ENCODE measurements around the gene VTI1A.

VTI1A gene

DNA sequence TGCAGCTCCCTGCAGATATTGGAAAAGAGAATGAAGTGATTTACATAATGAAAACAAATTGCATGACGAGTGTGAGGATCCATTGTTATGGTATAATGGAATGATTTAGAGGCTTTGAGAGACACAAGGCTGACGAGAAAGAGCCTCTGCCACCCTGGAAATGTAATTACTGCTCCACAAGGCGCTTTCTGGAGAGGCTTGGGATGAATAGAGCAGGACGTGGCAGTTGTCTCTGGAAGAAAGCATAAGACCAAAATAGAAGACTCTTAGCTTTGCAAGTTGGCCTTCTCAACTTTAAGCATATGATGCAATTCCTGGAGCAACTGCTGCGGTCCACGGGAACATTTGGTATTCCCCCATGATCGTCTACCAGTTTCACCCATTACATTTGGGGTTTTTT lies 321.1 kb downstream of the VTI1A start:
- no peak overlapping the region for H3K4me3 ChIP-seq (replicated peaks in 1 of 2; ENCODE audit: low read depth in 2 of 2, low read length in 2 of 2)
- no peak for DNase-seq (ENCODE audit: low read depth in 2 of 2)
- TF ChIP-seq, protein P1, sequence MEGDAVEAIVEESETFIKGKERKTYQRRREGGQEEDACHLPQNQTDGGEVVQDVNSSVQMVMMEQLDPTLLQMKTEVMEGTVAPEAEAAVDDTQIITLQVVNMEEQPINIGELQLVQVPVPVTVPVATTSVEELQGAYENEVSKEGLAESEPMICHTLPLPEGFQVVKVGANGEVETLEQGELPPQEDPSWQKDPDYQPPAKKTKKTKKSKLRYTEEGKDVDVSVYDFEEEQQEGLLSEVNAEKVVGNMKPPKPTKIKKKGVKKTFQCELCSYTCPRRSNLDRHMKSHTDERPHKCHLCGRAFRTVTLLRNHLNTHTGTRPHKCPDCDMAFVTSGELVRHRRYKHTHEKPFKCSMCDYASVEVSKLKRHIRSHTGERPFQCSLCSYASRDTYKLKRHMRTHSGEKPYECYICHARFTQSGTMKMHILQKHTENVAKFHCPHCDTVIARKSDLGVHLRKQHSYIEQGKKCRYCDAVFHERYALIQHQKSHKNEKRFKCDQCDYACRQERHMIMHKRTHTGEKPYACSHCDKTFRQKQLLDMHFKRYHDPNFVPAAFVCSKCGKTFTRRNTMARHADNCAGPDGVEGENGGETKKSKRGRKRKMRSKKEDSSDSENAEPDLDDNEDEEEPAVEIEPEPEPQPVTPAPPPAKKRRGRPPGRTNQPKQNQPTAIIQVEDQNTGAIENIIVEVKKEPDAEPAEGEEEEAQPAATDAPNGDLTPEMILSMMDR (IDR thresholded peaks at IDR 0.05; ENCODE audit: low read depth, low read length), result no peak

DNA sequence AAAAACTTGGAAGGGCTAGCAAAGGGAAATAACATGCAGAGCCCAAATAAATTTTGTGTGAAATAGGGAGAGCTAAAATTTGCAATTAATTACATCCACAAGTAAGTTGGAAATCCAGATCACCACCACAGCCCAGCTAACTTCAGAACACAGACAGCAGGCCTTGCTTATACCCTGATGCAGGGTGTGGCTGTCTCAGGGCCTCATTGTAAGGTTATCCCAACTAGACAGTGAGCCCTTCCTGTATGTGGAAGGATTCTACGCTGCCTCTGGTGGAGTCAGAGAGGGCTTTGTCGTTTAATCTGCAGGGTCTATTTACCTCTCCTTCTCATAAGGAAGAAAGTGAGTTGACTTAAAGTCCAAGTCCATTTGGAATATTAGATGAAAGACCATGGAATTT lies 322.1 kb downstream of the VTI1A start:
- no peak for DNase-seq (ENCODE audit: low read depth in 2 of 2)
- H3K4me3 ChIP-seq (replicated peaks in 1 of 2; ENCODE audit: low read depth in 2 of 2, low read length in 2 of 2), result no peak overlapping the region
- TF ChIP-seq, protein P1 (IDR thresholded peaks at IDR 0.05; ENCODE audit: low read depth, low read length), result no peak

DNA sequence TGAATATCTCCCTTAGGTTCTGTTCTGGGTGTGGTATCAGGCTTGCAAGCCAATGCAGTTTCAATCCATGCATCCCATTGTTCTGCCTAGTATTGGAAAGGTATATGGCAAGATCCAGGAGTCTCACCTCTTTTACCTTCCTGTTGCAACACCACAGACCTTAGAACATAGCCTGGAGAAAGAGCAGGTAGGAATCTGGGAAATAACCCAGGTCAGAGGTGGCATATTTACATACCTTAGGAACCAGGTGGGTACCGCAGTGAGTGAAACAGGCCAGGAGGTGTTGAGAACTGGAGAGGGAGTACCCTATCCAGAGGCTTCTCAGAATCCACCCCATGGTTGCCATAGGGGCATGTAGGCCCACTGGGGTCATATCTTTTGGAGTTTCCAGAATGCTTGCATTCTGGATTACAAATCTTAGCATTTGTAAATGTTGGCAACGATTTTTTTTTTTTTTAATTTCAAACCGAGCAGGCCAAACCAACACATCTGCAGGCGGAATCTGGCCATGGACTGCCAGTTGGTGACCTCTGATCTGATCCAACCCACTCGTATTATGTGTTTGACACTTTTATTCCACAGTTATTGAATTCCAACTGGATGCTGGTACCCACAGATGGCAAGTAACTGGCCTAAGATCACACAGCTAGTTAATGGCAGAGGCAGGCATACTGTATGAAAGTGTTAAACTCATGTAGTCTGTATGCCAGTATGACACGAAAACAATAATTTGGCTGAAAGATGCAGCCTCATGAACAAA lies 322.8 kb downstream of the VTI1A start:
- DNase-seq (ENCODE audit: low read depth in 2 of 2), result no peak
- TF ChIP-seq, protein P1 (IDR thresholded peaks at IDR 0.05; ENCODE audit: low read depth, low read length), result no peak
- H3K4me3 ChIP-seq (replicated peaks in 1 of 2; ENCODE audit: low read depth in 2 of 2, low read length in 2 of 2), result no peak overlapping the region

DNA sequence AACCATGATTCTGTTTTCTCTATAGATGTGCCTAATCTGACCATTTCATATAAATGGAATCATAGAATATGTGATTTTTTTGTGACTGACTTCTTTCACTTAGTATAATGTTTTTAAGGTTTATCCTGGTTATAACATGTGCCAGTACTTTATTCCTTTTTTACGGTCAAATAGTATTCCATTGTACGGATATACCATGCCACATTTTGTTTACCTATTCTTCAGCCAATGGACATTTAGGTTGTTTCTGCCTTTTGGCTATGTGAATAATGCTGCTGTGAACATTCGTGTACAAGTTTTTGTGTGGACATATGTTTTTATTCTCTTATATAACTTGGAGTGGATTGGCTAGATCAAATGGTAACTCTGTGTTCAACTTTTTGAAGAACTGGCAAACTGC lies 324.7 kb downstream of the VTI1A start:
- TF ChIP-seq, protein P1 (IDR thresholded peaks at IDR 0.05; ENCODE audit: low read depth, low read length), result no peak
- DNase-seq (ENCODE audit: low read depth in 2 of 2), result no peak
- H3K4me3 ChIP-seq (replicated peaks in 1 of 2; ENCODE audit: low read depth in 2 of 2, low read length in 2 of 2), result no peak overlapping the region

DNA sequence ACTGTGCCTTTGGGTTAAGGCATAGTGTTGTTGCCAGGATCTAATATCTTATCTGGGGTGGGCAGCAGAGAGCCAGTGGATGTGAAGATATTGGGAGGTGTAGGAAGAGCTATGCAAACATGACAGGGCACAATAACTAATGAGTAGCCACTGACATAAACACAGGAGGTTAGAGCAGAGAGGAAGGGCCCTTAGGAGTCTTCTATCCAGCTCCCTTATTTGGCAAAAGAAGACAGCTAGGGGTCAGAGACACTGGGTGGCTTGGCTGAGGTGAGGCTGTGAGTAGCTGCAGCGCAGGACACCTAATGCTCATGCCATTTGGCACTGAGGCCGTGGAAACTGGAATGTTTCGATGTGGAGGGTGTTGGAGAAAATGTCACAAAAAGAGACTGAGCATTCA lies 326.8 kb downstream of the VTI1A start:
- DNase-seq (ENCODE audit: low read depth in 2 of 2), result no peak
- no peak overlapping the region for H3K4me3 ChIP-seq (replicated peaks in 1 of 2; ENCODE audit: low read depth in 2 of 2, low read length in 2 of 2)
- TF ChIP-seq, protein P1 (IDR thresholded peaks at IDR 0.05; ENCODE audit: low read depth, low read length), result no peak

DNA sequence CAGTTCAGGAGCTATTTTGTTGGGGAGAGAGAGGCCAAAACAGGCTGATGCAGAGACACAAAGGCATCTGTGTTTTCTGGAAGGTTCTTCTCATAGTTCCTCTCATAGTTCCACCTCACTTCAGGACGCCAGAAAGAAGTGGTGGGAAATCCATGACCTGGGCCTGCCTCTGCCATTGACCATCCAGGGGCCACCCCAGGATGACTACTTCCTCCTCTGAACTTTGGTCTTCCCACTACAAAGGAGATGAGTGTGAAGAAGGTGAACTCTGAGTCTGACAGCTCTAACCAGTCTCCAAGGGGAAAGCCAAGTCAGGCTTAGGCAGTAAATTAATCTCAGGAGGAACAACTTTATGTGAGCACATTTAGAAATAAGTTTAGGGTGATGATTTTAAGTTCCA lies 327.2 kb downstream of the VTI1A start:
- TF ChIP-seq, protein P1 (IDR thresholded peaks at IDR 0.05; ENCODE audit: low read depth, low read length), result no peak
- H3K4me3 ChIP-seq (replicated peaks in 1 of 2; ENCODE audit: low read depth in 2 of 2, low read length in 2 of 2), result no peak overlapping the region
- no peak for DNase-seq (ENCODE audit: low read depth in 2 of 2)

DNA sequence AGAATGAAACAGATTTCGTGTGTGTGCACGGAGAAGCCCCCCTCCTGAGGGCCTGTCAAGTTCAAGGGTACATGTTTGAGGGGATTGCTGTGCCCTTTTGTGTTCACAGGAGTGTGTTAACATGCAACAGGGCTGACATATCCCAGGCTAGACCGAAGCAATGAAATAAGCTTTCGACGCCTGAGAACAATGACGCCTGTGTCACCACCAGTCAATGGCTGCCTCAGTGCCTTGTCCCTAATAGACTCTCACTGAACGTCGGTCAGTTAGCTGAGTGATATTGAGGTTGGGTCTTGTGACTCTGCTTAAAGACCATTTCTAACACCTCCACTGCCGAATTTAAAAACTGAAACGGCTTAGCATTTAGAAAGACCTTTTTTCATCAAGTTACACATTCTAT lies 327.8 kb downstream of the VTI1A start:
- no peak for DNase-seq (ENCODE audit: low read depth in 2 of 2)

More for the DNA sequence above, 327.8 kb downstream of the VTI1A start:
- H3K4me3 ChIP-seq (replicated peaks in 1 of 2; ENCODE audit: low read depth in 2 of 2, low read length in 2 of 2), result no peak overlapping the region
- TF ChIP-seq, protein P1 (IDR thresholded peaks at IDR 0.05; ENCODE audit: low read depth, low read length), result no peak

Measured in cardiac fibroblast (primary cell).